ENCODE data around the gene SLC26A1. TPM values are rescaled to one million over a fixed set of nuclear protein-coding genes. Genes with fewer than 3 reads are reported as not detected.

SLC26A1 gene
- total RNA-seq, 1 donor from 2014 or later, result under 0.01 TPM

- TF ChIP-seq, protein P1, sequence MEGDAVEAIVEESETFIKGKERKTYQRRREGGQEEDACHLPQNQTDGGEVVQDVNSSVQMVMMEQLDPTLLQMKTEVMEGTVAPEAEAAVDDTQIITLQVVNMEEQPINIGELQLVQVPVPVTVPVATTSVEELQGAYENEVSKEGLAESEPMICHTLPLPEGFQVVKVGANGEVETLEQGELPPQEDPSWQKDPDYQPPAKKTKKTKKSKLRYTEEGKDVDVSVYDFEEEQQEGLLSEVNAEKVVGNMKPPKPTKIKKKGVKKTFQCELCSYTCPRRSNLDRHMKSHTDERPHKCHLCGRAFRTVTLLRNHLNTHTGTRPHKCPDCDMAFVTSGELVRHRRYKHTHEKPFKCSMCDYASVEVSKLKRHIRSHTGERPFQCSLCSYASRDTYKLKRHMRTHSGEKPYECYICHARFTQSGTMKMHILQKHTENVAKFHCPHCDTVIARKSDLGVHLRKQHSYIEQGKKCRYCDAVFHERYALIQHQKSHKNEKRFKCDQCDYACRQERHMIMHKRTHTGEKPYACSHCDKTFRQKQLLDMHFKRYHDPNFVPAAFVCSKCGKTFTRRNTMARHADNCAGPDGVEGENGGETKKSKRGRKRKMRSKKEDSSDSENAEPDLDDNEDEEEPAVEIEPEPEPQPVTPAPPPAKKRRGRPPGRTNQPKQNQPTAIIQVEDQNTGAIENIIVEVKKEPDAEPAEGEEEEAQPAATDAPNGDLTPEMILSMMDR (IDR thresholded peaks at IDR 0.05; ENCODE audit: insufficient read depth, low read length, severe bottlenecking), result no peak
- FAIRE-seq (no peak), DNase-seq (ENCODE audit: low read depth) (no peak)
- Histone ChIP-seq H3K4me3 (ENCODE audit: low read depth, low read length) (no peak overlapping the region), H3K36me3 (ENCODE audit: control insufficient read depth, insufficient read depth, low read length) (peaks cover 2% of the 10 kb centered on the region), H3K27me3 (ENCODE audit: control insufficient read depth, insufficient read depth, low read length) (peaks cover 7% of the 10 kb centered on the region)
These were observed 20.2 kb upstream of the SLC26A1 start for GRCh38 chr4:1013225-1014073.

- Histone ChIP-seq H3K27me3 (ENCODE audit: control insufficient read depth, insufficient read depth, low read length) (peaks cover 9% of the 10 kb centered on the region), H3K4me3 (ENCODE audit: low read depth, low read length) (peak overlapping the region; percentile 43), H3K36me3 (ENCODE audit: control insufficient read depth, insufficient read depth, low read length) (peaks cover 2% of the 10 kb centered on the region)
- DNase-seq (ENCODE audit: low read depth), result no peak
- no peak for FAIRE-seq
- TF ChIP-seq, protein P1 (IDR thresholded peaks at IDR 0.05; ENCODE audit: insufficient read depth, low read length, severe bottlenecking), result no peak
These were observed 19.0 kb upstream of the SLC26A1 start for GRCh38 chr4:1012034-1012739.

DNA sequence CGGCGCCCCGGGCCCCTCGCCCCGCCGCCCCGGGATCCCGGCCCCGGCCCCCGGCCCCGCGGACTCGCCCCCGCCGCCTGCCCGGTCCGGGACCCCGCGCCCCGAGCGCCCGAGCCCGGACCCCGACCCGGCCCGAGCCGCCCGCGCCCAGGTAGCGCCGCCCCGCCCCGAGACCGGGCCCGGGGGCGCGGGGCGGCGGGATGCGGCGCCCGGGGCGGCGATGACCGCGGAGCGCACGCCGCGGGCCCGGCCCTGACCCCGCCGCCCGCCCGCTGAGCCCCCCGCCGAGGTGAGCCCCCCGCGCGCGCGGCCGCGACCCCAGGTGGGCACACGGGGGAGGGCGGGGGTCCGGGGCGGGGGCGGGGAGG lies 18.4 kb upstream of the SLC26A1 start:
- H3K4me3 ChIP-seq (ENCODE audit: low read depth, low read length), result peak overlapping the region; percentile 43
- H3K27me3 ChIP-seq (ENCODE audit: control insufficient read depth, insufficient read depth, low read length), result peaks cover 9% of the 10 kb centered on the region
- DNase-seq (ENCODE audit: low read depth) (no peak), FAIRE-seq (no peak)
- TF ChIP-seq, protein P1 (IDR thresholded peaks at IDR 0.05; ENCODE audit: insufficient read depth, low read length, severe bottlenecking), result no peak
- peaks cover 2% of the 10 kb centered on the region for H3K36me3 ChIP-seq (ENCODE audit: control insufficient read depth, insufficient read depth, low read length)

- FAIRE-seq (no peak), DNase-seq (ENCODE audit: low read depth) (peak; percentile 50)
- Histone ChIP-seq H3K4me3 (ENCODE audit: low read depth, low read length) (peak within 1 kb of the TSS; percentile 60), H3K27me3 (ENCODE audit: control insufficient read depth, insufficient read depth, low read length) (peaks cover 9% of the 10 kb centered on the region), H3K36me3 (ENCODE audit: control insufficient read depth, insufficient read depth, low read length) (peaks cover 2% of the 10 kb centered on the region)
- TF ChIP-seq, protein P1 (IDR thresholded peaks at IDR 0.05; ENCODE audit: insufficient read depth, low read length, severe bottlenecking), result no peak
These were observed 17.9 kb upstream of the SLC26A1 start, which contains the start of gene FGFRL1 for GRCh38 chr4:1011022-1011665. FGFRL1 (plus strand) TSS chr4:1011626; CDS start chr4:1012486, 860 bp downstream.

GRCh38 chr4:1010395-1011021 lies 17.3 kb upstream of the SLC26A1 start:
- FAIRE-seq (peak; percentile 97), DNase-seq (ENCODE audit: low read depth) (peak; percentile 94)

More at GRCh38 chr4:1010395-1011021, 17.3 kb upstream of the SLC26A1 start:
- peak overlapping the region; percentile 60 for H3K4me3 ChIP-seq (ENCODE audit: low read depth, low read length)
- TF ChIP-seq, protein P1 (IDR thresholded peaks at IDR 0.05; ENCODE audit: insufficient read depth, low read length, severe bottlenecking), result no peak
- peaks cover 2% of the 10 kb centered on the region for H3K36me3 ChIP-seq (ENCODE audit: control insufficient read depth, insufficient read depth, low read length)
- peaks cover 9% of the 10 kb centered on the region for H3K27me3 ChIP-seq (ENCODE audit: control insufficient read depth, insufficient read depth, low read length)
